Measurements from ENCODE around the gene HSPA12B. TPM values are rescaled to one million over a fixed set of nuclear protein-coding genes. Genes with fewer than 3 reads are reported as not detected.

The HSPA12B gene
- total RNA-seq, 1 donor: 0.18 TPM

DNA sequence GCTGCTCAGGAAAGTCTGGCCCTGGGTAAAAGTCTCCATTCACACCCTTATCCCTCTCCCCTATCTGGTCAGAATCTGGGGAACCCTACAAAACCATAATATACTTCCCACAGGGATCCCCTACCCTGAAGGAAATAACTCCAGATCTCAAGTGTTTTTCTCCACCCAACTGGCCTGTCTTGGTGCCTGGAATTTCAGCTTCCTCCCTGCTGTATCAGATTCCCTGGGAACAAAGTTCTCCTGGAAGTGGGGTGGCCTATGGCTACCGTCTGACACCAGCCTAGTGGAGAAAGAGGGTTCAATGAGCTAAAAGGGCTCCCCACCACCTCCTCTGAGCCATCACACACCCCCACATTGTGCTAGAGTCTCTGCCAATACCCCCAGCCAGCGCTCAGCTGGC, 15.0 kb downstream of the HSPA12B start:
- no peak for DNase-seq (ENCODE audit: low read depth)
- TF ChIP-seq, protein P1, sequence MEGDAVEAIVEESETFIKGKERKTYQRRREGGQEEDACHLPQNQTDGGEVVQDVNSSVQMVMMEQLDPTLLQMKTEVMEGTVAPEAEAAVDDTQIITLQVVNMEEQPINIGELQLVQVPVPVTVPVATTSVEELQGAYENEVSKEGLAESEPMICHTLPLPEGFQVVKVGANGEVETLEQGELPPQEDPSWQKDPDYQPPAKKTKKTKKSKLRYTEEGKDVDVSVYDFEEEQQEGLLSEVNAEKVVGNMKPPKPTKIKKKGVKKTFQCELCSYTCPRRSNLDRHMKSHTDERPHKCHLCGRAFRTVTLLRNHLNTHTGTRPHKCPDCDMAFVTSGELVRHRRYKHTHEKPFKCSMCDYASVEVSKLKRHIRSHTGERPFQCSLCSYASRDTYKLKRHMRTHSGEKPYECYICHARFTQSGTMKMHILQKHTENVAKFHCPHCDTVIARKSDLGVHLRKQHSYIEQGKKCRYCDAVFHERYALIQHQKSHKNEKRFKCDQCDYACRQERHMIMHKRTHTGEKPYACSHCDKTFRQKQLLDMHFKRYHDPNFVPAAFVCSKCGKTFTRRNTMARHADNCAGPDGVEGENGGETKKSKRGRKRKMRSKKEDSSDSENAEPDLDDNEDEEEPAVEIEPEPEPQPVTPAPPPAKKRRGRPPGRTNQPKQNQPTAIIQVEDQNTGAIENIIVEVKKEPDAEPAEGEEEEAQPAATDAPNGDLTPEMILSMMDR (IDR thresholded peaks at IDR 0.05; ENCODE audit: insufficient read depth, low read length): no peak

DNA sequence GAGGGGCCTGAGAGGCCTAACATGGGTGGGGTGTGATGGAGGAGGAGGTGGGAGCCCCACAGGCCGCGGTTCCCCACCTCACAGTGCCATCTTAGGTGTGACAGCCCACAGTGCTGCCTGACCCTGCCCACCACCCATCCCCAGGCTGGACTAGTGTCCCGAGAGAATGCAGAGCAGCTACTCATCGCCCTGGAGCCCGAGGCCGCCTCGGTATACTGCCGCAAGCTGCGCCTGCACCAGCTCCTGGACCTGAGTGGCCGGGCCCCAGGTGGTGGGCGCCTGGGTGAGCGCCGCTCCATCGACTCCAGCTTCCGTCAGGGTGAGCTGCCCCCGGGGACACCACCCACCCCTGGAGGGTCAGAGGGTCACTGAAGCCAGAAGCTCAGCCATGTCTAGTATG, 15.6 kb downstream of the HSPA12B start:
- no peak overlapping the region for H3K4me3 ChIP-seq (ENCODE audit: low read depth, low read length)
- TF ChIP-seq, protein P1 (IDR thresholded peaks at IDR 0.05; ENCODE audit: insufficient read depth, low read length): no peak
- DNase-seq (ENCODE audit: low read depth): no peak

More for the DNA sequence above, 15.0 kb downstream of the HSPA12B start:
- no peak overlapping the region for H3K4me3 ChIP-seq (ENCODE audit: low read depth, low read length)

DNA sequence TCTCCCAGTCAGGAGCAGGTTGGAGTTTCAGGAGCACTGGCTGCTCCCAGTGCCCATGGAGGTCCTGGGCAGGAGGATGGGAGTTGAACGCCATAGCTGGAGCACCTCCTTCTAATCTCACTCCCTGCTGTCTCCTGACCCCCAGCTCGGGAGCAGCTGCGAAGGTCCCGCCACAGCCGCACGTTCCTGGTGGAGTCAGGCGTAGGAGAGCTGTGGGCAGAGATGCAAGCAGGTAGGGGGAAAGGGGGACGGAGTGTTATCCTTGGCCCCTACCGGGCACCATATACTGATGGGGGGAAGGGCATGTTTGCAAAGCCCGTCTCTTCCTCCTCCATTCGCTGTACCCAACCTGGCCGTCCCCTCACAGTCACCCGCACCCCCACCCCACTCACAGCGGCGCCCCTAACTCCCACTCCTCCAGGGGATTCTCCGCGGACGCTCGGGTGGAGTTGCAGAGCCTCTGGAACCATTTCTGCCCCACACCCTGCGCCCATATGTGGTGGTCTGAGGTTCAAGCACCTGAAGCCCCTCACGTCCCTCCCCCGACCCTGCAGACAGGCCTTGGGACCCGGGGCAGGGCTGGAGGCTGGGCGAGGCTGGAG, 16.7 kb downstream of the HSPA12B start:
- no peak for DNase-seq (ENCODE audit: low read depth)
- H3K4me3 ChIP-seq (ENCODE audit: low read depth, low read length): no peak overlapping the region
- TF ChIP-seq, protein P1 (IDR thresholded peaks at IDR 0.05; ENCODE audit: insufficient read depth, low read length): no peak

DNA sequence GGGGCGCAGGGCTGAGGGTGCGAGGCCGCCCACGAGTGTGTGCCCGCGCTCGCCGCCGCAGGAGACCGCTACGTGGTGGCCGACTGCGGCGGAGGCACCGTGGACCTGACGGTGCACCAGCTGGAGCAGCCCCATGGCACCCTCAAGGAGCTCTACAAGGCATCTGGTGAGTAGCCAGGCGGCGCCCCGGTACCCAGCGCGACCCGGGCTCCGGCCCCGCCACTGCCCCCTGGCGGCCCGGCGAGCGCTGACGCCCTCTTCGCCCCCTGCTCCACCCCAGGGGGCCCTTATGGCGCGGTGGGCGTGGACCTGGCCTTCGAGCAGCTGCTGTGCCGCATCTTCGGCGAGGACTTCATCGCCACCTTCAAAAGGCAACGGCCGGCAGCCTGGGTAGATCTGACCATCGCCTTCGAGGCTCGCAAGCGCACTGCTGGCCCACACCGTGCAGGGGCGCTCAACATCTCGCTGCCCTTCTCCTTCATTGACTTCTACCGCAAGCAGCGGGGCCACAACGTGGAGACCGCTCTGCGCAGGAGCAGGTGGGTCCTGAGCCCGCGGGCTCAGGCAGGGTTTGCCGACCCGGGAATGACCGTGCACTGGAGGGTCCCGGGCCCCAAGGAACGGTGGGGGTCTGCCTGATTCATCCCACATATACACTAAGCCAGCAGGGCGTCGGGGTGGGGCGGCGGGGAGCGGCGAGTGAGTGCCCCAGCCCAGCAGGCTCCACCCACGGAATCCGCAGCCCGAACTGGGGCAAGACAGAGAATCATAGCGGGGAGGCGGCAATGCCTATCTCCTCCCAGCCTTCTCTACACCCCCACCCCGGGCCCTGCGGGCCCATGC, 17.4 kb downstream of the HSPA12B start:
- no peak for DNase-seq (ENCODE audit: low read depth)
- no peak overlapping the region for H3K4me3 ChIP-seq (ENCODE audit: low read depth, low read length)
- TF ChIP-seq, protein P1 (IDR thresholded peaks at IDR 0.05; ENCODE audit: insufficient read depth, low read length): no peak

DNA sequence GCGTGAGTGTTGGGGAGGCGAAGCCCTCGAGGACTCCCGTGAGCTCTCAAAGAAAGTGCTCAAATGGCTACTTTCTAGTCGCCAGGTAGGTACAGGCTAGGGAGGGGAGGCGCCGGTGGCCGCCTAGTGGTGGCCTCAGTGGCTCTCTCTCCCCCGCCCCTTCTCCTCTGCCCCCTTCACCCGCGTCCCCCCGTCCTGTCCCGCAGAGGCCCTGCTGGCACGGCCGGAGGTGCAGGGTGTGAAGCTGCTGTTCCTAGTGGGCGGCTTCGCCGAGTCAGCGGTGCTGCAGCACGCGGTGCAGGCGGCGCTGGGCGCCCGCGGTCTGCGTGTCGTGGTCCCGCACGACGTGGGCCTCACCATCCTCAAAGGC, 18.8 kb downstream of the HSPA12B start:
- no peak overlapping the region for H3K4me3 ChIP-seq (ENCODE audit: low read depth, low read length)
- TF ChIP-seq, protein P1 (IDR thresholded peaks at IDR 0.05; ENCODE audit: insufficient read depth, low read length): no peak
- DNase-seq (ENCODE audit: low read depth): no peak

DNA sequence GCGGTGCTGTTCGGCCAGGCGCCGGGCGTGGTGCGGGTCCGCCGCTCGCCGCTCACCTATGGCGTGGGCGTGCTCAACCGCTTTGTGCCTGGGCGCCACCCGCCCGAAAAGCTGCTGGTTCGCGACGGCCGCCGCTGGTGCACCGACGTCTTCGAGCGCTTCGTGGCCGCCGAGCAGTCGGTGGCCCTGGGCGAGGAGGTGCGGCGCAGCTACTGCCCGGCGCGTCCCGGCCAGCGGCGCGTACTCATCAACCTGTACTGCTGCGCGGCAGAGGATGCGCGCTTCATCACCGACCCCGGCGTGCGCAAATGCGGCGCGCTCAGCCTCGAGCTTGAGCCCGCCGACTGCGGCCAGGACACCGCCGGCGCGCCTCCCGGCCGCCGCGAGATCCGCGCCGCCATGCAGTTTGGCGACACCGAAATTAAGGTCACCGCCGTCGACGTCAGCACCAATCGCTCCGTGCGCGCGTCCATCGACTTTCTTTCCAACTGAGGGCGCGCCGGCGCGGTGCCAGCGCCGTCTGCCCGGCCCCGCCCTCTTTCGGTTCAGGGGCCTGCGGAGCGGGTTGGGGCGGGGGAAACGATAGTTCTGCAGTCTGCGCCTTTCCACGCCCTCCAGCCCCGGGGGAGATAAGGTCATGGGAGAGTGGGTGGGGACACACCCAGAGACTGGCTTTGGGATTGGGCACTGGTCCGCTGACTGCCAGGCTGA, 19.3 kb downstream of the HSPA12B start:
- H3K4me3 ChIP-seq (ENCODE audit: low read depth, low read length): no peak overlapping the region

More for the DNA sequence above, 19.3 kb downstream of the HSPA12B start:
- no peak for DNase-seq (ENCODE audit: low read depth)
- TF ChIP-seq, protein P1 (IDR thresholded peaks at IDR 0.05; ENCODE audit: insufficient read depth, low read length): no peak

Measured in fibroblast of the aortic adventitia (primary cell).